Epithelial cell of prostate (primary cell): ENCODE measurements around the gene NACAD.

Experiments used
- DNase-seq: peaks from one replicate; pipeline ENCODE4 v3.0.0-alpha.2; 2011; ENCODE audit warnings: low read depth, low spot score
- H3K27ac ChIP-seq: fragments of 450-650 bp; 2 replicates; pipeline ENCODE4 v1.5.1; 2017; ENCODE audit warnings: mild to moderate bottlenecking

NACAD gene

GRCh38 chr7:45077579-45077978, 11.2 kb downstream of the NACAD start:
- H3K27ac ChIP-seq = no peak overlapping the region
- no peak for DNase-seq

- no peak overlapping the region for H3K27ac ChIP-seq
- DNase-seq = no peak
Observed at GRCh38 chr7:45076946-45077345, 11.8 kb downstream of the NACAD start.

- no peak for DNase-seq
- no peak overlapping the region for H3K27ac ChIP-seq
Observed at GRCh38 chr7:45075871-45076796, 12.6 kb downstream of the NACAD start.

GRCh38 chr7:45075355-45075644, 13.5 kb downstream of the NACAD start:
- DNase-seq = no peak
- no peak overlapping the region for H3K27ac ChIP-seq

GRCh38 chr7:45074528-45075354, 14.0 kb downstream of the NACAD start:
- DNase-seq = no peak
- H3K27ac ChIP-seq = no peak overlapping the region

GRCh38 chr7:45073786-45074527, 14.8 kb downstream of the NACAD start:
- no peak for DNase-seq
- H3K27ac ChIP-seq = no peak overlapping the region

GRCh38 chr7:45073031-45073785, 15.6 kb downstream of the NACAD start:
- DNase-seq = no peak
- no peak overlapping the region for H3K27ac ChIP-seq

GRCh38 chr7:45072131-45073030, 16.4 kb downstream of the NACAD start:
- DNase-seq = no peak
- no peak overlapping the region for H3K27ac ChIP-seq

GRCh38 chr7:45071528-45071927, 17.2 kb downstream of the NACAD start:
- no peak for DNase-seq
- no peak overlapping the region for H3K27ac ChIP-seq

- DNase-seq = no peak
Observed at GRCh38 chr7:45070254-45070642, 18.5 kb downstream of the NACAD start.

GRCh38 chr7:45069444-45070253, 19.1 kb downstream of the NACAD start:
- H3K27ac ChIP-seq = no peak overlapping the region
- no peak for DNase-seq

More at GRCh38 chr7:45070254-45070642, 18.5 kb downstream of the NACAD start:
- no peak overlapping the region for H3K27ac ChIP-seq

GRCh38 chr7:45068236-45069023, 20.3 kb downstream of the NACAD start:
- no peak overlapping the region for H3K27ac ChIP-seq
- DNase-seq = no peak

- no peak overlapping the region for H3K27ac ChIP-seq
Observed at GRCh38 chr7:45067582-45067981, 21.2 kb downstream of the NACAD start.

GRCh38 chr7:45066409-45066808, 22.4 kb downstream of the NACAD start:
- H3K27ac ChIP-seq = no peak overlapping the region
- DNase-seq = no peak

More at GRCh38 chr7:45067582-45067981, 21.2 kb downstream of the NACAD start:
- DNase-seq = no peak

GRCh38 chr7:45065031-45065995, 23.5 kb downstream of the NACAD start:
- no peak for DNase-seq
- no peak overlapping the region for H3K27ac ChIP-seq

- DNase-seq = no peak
- no peak overlapping the region for H3K27ac ChIP-seq
Observed at GRCh38 chr7:45064047-45064725, 24.6 kb downstream of the NACAD start.
